ENCODE data around the gene IPPK.
"Not testable (repeated sequence)": the region's sequence is repeated elsewhere in the genome, so short reads cannot be mapped to it uniquely, and the experiment has no call there.

Gene IPPK

GRCh38 chr9:92571871-92572270, 98.1 kb downstream of the IPPK start:
- DNase-seq; H3K27me3 Mint-ChIP-seq; H3K4me1 Mint-ChIP-seq; H3K27ac Mint-ChIP-seq; H3K4me3 Mint-ChIP-seq; ATAC-seq (replicated peaks): not testable (repeated sequence)
- Mint-ChIP-seq H3K9me3 (peaks cover 13% of the 10 kb centered on the region in 2 donors), H3K36me3 (peaks cover 1 to 15% of the 10 kb centered on the region in 2 donors)

- no peak overlapping the region for H3K4me3 Mint-ChIP-seq
- no peak for ATAC-seq (replicated peaks)
- DNase-seq: no peak
- H3K9me3 Mint-ChIP-seq: peaks cover 9 to 10% of the 10 kb centered on the region in 2 donors
- H3K27me3 Mint-ChIP-seq: no peaks in the 10 kb centered on the region
- no peak overlapping the region for H3K27ac Mint-ChIP-seq
- peaks cover 7 to 11% of the 10 kb centered on the region in 2 donors for H3K36me3 Mint-ChIP-seq
- no peaks in the 10 kb centered on the region for H3K4me1 Mint-ChIP-seq
These were observed 104.9 kb downstream of the IPPK start for GRCh38 chr9:92564982-92565381.

GRCh38 chr9:92564504-92564903, 105.4 kb downstream of the IPPK start:
- no peak for ATAC-seq (replicated peaks)
- H3K9me3 Mint-ChIP-seq: peaks cover 9 to 10% of the 10 kb centered on the region in 2 donors
- H3K4me3 Mint-ChIP-seq: no peak overlapping the region
- DNase-seq: no peak
- no peaks in the 10 kb centered on the region for H3K27me3 Mint-ChIP-seq
- no peaks in the 10 kb centered on the region for H3K4me1 Mint-ChIP-seq
- no peak overlapping the region for H3K27ac Mint-ChIP-seq
- peaks cover 7 to 11% of the 10 kb centered on the region in 2 donors for H3K36me3 Mint-ChIP-seq
